ENCODE data around the gene SRR.

DNA sequence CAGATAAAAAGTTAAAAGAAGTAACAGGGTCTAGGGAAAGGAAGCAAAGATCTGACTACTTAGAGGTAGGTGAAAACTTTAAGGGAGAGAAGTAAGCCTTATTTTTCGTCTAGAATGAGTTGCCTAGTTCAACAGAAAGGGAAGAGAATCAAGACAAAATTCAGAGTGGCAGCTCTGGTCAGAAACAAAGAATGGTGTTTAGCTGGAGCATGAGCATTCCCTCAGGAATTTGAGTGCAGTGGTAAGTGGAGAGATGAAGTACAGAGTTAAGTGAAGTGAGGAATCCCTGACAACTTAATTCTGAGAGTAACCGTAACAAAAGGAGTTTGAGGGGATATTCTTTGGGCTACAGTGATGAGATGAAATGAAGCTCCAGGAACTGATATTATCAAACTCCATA is 11.7 kb upstream of the SRR start:
- TF ChIP-seq MAX (IDR thresholded peaks at IDR 0.05; ENCODE audit: low read depth, low read length), result no peak
- no peak for TF ChIP-seq POLR2A (IDR thresholded peaks at IDR 0.05; ENCODE audit: extremely low read depth, insufficient read length)

Measured in NB4 (cell line).